ENCODE data around the gene ALG6.
"Not testable (repeated sequence)": the region's sequence is repeated elsewhere in the genome, so short reads cannot be mapped to it uniquely, and the experiment has no call there.

DNA sequence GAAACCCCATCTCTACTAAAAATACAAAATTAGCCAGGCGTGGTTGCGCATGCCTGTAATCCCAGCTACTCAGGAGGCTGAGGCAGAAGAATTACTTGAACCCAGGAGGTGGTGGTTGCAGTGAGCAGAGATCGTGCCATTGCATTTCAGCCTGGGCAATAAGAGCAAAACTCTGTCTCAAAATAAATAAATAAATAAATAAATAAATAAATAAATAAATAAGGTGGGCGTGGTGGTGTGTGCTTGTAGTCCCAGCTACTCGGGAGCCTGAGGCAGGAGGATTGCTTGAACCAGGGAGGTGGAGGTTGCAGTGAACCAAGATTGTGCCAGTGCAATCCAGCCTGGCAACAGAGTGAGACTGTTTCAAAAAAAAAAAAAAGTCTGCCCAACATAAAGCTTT is 101.3 kb downstream of the ALG6 start:
- not testable (repeated sequence) for TF ChIP-seq CTCF (IDR thresholded peaks at IDR 0.05; ENCODE audit: low read length); EZH2 (IDR thresholded peaks at IDR 0.05; ENCODE audit: borderline replicate concordance, low read length)
